Measurements from ENCODE around the gene HIP1. TPM values are rescaled to one million over a fixed set of nuclear protein-coding genes. Genes with fewer than 3 reads are reported as not detected.
"Not testable (repeated sequence)": the region's sequence is repeated elsewhere in the genome, so short reads cannot be mapped to it uniquely, and the experiment has no call there.

The HIP1 gene
- total RNA-seq, 1 donor from 2014 or later = 11.8 TPM

DNA sequence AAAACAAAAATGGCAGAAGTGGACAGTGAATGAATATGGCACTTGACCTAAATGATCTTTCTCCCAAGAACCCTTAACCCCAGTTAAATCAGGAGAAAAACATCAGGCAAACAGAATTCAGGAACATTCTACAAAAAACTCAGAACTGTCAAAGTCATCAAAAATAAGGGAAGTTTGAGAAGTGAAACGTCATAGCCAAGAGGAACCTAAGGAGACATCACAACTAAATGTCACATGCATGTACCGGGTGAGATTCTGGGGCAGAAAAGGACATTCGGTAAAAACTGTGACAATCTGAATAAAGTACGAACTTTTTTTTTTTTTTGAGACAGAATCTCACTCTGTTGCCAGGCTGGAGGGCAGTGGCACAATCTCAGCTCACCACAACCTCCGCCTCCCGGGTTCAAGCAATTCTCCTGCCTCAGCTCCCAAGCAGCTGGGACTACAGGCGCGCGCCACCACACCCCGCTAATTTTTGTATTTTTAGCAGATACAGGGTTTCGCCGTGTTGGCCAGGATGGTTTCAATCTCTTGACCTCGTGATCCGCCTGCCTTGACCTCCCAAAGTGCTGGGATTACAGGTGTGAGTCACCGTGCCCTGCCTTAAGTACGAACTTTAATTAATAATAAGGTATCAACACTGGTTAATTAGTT, 169.0 kb downstream of the HIP1 start:
- peak; percentile 3 for DNase-seq

DNA sequence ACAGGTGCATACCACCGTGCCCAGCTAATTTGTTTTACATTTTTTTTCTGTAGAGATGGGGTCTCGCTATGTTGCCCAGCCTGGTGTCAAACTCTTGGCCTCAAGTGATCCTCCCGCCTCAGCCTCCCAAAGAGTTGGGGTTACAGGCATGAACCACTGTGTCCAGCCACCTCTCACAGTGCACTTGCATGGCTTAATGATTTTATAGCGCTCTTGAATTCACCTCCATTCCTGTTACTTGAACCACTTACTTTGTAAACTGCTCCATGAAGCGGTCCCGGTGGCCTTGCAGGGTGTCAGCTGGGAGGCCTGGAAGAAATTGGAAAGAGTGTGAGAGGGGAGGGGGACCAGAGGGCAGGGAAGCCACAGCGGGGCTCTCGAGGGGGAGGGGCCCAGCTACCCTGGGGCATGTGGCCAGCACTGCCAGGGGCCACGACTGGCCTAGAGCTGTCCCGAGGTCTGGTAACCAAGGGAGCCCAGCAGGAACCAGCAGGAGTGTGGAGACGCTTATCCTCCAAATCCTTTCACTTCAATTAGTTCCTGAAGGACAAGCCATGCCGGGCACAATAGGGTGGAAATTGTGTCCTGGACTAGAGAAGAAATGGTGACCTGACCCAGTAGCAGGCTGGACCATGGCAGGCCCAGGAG, 170.7 kb downstream of the HIP1 start:
- DNase-seq = no peak

DNA sequence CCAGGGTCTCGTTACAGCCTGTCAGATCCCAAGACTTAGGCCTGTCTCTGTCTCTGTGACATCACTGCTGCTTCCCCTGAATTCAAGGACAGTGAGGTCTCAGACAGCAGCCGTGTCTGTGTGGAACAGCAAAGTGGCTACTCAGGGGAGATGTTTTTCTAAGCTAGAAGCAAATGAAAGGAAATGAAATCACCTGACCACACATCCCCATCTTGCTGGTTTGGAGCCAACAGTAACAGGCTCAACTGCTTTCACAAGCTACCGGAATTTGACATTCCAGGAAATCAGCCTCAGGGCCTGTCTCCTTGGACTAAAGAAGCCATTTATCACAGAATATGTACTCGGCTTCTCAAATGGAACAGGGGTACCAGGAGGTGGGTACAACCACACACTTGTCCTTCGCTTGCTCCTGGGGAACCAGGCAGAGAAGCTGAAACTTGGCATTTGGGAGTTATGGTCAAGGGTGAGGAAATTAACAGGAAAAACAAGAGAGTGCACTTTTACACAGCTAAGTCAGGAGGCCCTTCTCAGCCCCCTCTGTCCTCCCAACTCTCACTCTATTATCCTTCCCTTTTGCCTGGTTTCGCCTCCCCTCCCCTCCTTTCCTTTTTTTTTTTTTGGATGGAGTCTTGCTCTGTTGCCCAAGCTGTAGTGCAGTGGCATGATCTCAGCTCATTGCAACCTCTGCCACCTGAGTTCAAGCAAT, 173.5 kb downstream of the HIP1 start:
- peak; percentile 49 for DNase-seq

DNA sequence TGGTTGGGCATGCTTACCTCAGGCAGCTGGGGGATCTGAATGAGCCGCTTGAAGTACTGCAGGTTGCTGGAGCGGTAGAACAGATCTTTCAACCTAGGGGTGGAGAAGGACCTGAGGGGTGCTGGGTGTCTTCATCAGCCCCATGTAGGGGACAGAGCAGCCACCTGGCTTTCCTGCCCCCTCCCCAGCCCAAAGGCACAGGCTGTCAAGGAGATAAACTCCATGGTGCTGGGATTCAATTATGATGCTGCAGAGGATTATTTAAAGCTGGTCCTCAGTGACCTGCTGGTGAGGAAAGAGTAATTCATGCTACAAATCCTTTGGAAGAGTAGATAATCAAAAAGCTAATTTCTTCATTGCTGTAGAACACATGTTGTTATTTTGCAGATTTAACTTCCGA, 175.6 kb downstream of the HIP1 start:
- no peak for DNase-seq

DNA sequence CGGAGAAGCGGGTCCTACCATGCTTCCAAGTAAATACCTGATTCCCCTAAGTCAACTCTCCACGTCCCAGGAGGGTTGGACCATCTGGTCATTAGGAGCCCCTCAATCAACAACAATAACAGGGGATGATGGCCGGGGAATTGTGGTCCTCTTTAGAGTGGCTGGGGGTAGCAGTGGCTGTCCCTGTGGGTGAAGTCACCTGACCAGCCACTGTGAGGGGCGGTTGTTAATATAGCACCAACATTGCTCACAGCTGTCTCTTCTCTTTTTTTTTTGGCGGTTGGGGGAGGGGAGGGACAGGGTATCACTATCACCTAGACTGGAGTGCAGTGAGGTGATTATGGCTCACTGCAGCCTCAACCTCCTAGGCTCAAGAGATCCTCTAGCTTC, 178.8 kb downstream of the HIP1 start:
- DNase-seq = no peak

DNA sequence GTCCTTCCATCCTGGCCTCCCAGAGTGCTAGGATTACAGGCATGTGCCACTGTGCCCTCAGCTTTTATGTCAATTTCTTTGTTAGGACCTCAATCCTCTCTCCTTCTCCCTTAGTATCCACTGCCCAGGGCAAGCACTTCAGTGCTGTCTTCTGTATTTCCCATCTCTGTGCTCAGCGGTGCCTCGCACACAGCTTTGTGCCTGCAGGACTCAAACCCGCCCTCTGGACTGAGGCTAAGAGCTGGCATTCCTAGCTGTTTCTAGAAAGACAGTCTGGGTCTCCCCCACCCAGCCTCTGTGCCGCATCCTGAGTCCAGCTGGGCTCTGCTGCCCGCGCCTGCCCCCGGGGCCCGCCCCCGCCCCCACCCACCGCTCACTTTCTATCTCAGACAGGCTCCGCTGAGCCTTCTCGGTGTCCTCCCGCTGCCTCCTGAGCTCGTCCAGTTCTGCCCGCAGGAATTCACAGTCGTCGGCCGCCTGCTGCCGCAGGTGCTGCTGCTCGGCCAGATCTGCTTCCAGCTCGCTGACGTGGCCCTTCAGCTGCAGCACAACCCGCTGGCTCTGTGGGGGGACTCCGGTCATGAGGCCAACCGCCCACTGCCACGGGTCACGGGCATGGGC, 179.3 kb downstream of the HIP1 start:
- no peak for DNase-seq

DNA sequence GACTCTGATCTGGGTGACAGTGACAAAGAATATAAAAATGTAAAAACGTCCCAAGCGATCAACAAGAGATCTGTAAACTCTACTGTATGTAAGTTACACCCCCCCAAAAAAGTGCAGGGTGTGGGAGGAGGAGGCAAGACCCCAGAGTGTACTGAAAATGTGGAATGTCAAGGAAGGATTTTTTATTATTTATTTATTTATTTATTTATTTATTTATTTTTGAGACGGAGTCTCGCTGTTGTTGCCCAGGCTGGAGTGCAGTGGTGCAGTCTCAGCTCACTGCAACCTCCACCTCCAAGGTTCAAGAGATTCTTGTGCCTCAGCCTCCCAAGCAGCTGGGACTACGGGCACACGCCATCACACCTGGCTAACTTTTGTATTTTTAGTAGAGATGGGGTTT, 181.9 kb downstream of the HIP1 start:
- DNase-seq = not testable (repeated sequence)

DNA sequence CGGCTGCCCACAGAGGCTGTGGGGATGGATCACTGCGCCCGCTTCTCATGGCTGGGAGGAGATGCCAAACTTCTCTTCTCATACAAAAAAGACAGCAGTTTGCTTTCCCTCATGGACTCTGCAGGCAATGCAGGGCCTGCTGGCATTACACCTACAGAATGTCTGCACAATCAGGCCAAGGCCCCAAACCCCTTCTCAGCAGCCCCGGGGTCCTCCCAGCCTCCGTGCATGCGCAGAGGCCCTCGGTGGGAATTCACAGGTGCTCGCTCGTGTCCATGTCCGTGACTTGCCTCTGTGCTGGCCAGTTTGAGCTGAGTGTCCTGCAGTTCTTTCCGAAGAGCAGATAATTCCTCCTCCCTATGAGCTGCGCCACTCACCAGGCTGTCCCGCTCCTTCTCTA, 183.0 kb downstream of the HIP1 start:
- no peak for DNase-seq

DNA sequence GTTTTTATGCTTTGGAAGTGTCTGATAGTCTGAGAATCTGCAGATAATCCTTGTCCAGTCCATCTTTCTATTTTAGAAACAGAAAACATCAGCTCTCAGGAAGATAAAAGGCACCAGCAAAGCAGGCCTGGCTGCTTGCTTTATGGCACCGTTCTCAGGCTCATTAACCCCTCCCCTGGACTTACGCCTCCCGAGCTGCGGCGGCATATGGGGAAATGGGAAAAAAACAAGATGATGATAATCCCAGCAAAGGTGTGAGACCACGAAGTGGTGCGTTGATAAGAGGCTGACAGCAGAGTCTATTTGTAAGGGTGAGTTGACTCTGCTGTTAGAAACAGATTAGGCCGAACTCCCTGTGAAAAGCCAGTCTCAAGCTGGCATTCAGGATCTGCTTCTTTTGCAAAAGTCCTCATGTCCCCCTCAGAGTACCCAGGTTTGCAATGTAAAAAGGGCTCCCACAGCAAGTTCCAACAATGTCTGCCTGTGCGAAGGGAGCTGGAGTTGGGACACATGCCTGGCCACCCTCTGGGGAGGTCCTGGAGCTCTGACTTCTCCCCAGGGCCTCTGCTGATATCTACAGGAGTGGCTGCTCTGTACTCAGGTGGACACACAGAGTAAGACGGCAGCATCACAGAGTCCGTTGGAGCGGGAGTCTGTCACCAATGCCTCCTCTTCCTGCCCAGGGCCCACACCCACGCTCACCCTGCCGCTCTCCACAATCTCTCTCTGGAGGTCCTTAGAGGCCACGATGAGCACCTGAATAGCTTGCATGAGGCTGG, 192.3 kb downstream of the HIP1 start:
- no peak for DNase-seq

DNA sequence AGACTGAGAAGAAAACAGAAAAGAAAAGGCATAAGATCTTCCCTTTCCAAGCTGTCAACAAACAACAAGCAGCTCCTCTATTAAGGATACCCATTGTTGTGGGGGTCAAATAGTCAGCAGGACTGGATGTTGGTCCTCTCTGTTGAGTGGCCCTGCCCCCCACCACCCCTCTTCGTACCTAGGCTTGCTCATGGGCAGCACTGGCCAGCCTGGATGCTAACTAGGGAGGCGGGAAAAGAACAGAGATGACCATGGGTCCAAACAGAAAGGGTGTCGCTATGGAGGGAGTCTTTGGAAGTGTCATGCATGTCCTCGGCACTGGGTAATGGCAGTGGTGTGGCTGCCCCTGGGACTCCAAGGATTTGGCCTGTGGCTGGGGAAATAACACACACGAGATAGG, 201.0 kb downstream of the HIP1 start:
- no peak for DNase-seq

DNA sequence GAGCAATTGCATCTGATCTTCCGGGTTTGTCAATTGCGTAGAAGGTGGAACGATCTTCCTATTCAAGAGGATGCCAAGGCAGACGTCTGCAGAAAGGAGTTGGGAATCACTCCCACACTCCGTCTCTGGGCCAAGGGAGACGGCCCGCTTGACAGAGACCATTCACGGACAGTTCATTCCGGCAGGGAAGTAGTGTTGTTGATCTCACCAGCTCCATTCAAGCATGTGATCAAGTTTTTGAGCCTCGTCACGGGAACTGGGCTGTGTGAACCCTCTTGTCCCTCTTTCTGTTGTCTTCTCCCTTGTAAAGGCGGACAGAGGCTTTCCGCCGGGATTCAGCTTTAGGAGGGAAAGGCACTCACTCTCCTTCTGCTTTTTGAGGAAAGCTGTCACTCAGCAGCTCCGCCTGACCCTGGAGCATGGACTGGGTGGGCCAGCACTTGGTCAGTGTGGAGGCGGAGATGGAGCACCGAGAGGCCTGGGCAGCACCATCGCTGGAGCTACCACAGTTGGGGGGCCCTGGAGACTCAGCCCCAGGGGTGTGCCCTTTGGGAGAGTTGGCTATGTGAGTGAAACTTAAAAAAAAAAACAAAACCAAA, 201.7 kb downstream of the HIP1 start:
- no peak for DNase-seq

DNA sequence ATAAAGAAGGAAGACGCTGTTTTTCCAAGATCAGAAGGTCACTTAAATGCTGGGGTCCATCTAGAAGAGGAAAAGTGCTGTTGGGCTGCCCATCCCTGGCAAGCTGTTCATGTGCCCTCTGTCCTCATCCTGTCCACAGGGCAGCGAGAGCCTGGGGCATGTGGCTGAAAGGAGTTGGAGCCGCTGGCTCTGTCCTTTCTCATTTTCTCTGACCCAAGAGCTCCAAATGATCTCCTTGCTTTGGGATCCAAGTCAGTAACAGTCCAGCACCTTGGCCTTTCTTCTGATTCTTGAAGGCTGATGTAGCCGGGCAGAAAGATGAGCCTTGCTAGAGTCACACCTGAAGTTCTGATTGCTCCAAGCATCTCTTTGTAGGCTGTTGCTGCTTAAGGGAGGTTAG, 202.2 kb downstream of the HIP1 start:
- DNase-seq = no peak

DNA sequence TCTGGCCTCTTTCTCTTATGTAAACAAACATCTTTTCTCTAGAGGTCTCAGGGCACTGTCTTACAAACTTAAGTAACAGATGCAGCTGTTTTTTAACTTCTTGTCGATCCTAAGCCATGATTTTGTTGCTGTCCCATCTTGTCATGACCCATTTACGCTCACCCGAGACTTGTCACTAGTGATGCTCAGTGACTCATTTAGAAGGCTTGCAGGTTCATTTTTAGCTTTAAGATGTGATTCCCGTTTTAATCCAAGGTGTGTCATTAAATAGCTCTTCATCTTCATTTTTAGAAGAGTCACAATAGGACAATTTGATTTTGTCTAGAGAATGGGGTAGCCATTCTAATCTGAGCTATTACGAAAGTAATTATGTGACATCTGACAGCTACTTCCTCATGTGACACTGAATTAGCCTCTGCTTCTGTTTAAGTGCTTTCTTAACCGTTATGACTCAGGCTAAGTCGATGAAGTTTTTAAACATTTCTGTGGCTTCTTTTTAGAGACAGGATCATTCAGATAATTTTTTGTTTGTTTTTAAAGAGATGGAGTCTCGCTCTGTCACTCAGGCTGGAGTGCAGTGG, 203.9 kb downstream of the HIP1 start:
- DNase-seq = no peak

DNA sequence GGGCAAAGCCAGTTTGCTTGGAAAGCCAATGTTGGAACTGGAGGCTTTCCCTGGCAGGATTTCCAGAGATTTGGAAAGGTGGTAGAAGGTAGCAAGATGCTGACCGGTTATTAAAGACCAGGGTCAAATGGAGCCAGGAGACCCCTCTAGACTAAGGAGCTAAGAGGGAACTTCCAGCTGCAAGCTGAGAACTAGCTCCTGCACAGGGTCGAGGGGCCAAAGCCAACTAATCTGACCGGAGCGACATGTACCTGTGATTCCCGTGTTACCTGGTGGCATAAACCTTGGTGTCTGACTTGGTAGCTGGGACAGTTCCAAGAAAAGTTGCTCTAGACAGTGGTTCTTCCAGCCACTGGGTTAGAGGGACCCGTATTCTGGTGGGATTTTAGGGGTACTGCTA, 204.8 kb downstream of the HIP1 start:
- DNase-seq = no peak

DNA sequence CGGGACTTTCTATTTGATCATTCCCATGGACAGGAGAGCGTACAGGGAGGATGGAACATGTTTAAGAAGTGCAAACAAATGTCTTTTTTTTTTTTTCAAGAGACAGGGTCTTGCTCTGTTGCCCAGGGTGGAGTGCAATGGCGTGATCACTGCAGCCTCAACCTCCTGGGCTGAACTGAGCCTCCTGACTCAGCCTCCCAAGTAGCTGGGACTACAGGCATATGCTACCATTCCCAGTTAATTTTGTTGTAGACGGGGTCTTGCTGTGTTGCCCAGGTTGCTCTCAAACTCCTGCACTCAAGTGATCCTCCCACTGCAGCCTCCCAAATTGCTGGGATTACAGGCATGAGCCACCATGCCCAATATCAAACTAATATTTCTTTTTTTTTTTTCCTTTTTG, 206.1 kb downstream of the HIP1 start:
- no peak for DNase-seq

DNA sequence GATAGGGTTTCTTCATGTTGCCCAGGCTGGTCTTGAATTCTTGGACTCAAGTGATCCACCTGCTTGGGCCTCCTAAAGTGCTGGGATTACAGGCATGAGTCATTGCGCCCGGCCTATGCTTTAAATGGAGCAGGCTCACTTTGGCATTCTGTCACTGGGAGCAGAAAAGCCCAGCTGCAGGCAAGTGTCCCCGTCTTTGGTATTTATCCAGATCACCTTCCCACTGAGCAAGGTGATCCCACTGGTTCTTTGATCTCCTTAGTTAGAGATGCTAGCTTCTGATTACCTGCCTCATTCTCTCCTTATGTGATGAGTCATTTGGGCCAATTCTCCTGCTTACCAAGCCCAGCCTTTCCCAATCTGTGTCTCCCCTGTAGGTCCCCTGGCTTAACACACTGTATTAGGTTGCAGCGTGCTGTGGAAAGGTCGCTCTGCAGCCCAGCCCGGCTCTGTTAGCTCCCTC, 207.4 kb downstream of the HIP1 start:
- DNase-seq = no peak

DNA sequence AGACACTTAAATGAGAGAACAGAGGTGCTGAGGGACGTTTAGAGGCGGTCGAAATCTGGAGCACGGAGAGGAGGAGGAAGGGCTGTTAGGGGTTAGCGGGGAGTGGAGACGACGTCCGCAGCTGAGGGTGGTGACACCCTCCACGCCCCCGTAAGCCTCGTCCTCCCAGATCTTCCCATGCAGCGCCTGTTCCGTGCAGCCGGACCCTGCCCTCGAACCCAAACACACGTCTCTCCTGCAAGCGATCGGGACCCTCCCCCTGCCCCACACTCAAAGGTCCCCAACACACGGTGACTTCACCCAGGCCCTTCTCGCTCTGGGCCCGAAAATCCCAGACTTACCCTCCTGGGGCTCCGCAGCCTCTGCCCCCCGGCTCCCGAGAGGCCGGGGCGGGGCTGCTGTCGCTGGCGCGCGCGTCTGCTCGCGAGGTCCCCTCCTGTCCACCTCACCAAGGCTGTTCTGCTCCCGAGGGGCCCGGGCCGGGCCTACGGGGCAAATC, 211.5 kb downstream of the HIP1 start:
- not testable (repeated sequence) for DNase-seq

DNA sequence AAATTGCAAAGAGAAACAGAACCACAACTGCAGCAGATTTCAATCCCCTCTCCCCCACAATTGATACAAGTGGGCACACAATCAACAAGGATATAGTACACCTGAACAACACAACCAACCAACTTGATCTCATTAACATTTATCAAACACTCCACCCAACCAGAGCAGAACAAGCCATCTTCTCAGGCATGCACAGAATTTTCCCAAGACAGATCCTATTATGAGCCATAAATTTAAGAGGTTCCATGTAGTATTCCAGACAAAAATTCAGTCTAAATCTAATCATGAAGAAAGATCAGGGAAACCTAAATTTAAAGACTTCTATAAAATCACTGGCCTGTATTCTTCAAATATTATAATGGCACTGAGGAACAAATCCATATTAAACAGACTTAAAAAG, 217.0 kb downstream of the HIP1 start:
- not testable (repeated sequence) for DNase-seq

DNA sequence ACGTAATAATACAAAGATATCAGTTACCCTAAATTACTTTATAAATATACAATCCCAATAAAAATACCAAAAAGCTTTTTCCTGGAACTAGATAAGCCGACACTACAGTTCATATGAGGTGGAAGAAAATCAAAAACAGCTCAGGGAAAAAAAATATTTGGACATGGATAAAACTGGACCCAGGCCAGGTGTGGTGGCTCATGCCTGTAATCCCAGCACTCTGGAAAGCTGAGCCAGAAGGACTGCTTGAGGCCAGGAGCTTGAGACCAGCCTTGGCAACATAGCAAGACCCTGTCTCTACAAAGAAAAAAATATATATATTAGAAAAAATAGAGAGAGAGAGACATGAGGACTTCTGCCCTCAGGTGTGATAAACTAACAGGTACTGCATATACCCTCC, 219.9 kb downstream of the HIP1 start:
- DNase-seq = not testable (repeated sequence)

DNA sequence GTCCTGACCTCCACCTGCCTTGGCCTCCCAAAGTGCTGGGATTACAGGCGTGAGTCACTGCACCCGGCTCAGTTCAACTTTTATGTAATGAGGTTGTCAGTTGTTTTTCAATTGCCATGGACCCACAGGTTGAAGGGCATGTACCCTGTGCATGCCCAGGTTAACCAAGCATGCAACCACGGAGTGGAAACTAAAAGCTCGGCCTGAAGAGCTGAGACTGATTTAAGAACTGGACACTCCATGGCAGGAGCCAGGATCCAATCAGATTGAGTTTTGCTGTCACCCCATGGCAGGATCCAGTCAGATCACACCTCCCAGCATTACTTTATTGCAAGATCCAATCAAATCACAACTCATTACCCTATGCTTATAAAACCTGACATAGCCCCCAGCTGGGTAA, 229.7 kb downstream of the HIP1 start:
- not testable (repeated sequence) for DNase-seq

DNA sequence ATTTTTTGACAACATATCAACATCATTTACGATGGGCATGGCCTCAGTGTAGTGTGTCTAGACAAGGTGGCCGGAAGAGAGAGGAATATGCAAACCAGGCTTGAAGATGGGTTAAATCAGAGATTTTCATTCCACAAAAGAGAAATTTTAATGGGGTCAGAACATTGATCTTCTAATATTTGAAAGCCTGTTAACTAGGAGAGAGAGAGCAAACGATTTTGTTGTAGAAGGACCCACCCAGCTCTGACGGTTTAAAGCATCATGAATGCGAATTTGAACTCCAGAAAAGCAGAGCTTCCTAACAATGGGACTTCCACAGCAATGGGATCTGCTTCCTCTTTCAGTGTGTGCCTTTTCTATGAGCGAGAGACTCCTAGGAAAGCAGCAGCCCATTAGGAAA, 246.7 kb downstream of the HIP1 start, which contains the start of gene SPDYE5:
Gene SPDYE5, plus strand, starts transcription at position 301 of the 400 bp plus-strand sequence. CDS start 1,728 bp downstream, outside the sequence.
- DNase-seq = not testable (repeated sequence)

Data from skin of body (tissue), 2 donors.